ENCODE measurements around the gene TELO2.
"Not testable (repeated sequence)": the region's sequence is repeated elsewhere in the genome, so short reads cannot be mapped to it uniquely, and the experiment has no call there.

TELO2 gene

DNA sequence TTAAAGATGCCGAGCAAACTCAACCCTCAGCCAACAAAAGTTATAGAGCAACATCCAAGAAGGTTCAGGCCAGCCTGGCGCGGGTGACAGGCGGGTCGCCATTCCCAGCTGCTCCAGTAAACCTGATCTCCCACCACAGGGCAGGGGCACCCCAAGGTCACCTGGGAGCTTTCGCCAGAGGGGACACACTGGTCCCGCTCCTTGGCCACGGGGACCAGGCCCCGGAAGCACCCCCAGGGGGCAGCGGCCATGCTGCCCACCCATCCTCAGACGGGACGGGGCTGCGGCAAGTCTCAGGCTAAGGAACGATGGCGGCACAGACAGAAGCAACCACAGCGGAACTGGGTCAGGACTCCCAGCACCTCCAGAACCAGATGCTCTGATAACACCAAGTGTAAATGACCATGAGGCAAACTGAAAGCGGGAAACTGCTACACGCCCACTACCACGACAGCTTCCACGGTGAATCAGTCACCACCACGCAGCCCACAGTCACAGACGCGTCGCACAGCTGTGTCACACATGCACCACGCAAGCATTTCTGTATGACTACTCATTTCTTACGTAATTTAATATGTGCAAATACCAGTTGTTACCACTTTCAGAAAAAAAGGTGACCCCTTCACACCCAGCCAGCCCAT is 34.7 kb upstream of the TELO2 start:
- DNase-seq, result peak; percentile 8 to 13

DNA sequence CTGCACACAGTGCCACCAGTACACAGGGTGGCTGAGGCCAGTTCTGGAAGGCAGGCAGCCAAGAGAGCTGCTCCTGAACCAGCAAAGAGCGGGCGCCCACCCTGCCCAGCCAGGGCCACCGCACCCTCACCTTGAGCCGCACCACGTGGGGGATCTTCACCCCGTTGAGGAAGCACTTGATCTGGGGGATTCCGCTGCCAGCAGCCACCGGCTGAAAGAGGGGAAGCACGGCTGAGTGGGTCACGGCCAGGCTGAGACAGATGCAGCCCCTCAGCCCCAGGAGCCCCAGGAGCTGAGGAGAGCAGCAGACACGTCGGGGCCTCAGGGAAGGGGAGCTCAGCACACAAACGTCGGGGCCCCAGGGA is 34.2 kb upstream of the TELO2 start:
- no peak for DNase-seq

DNA sequence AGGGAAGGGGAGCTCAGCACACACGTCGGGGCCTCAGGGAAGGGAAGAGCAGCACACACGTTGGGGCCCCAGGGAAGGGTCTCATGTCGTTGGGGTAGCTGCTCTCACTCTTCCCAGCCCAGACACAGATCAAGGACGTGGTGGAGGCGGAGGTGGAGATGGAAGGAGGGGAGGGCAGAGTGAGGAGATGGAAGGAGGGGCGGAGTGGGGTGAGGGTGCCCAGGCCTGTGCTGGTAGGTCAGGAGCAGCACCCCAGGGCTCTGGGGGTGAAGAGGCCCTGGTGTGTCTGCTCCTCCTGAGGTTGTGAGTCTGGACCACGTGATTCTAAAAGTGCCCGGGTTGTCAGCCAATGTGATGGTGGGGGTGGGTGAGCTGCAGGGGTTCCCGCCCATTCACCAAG is 33.2 kb upstream of the TELO2 start:
- DNase-seq, result no peak

DNA sequence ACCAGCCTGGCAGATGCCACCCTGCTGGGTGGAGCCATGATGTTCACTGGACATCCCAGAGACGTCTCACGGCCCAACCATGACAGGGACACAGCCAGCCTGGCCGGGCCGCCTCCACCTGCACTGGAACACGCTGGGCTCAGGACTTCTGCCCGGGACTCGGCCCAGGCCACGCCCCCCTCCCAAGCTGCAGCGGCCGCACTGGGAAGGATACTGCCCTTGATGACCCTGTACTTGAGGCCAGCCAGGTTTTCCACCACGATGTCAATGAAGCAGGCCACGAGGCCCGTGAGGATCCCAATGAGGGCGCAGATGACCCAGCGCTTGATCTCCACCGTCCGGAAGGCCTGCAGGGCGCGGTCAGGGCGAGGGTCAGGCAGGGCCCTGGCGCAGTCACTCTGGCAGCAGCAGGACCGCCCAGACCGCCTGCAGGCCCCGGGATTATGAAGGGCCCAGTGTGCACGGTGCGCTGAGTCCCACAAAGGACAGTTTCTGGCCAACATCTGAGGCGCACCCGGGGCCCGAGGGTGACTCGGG is 32.5 kb upstream of the TELO2 start:
- no peak for DNase-seq

DNA sequence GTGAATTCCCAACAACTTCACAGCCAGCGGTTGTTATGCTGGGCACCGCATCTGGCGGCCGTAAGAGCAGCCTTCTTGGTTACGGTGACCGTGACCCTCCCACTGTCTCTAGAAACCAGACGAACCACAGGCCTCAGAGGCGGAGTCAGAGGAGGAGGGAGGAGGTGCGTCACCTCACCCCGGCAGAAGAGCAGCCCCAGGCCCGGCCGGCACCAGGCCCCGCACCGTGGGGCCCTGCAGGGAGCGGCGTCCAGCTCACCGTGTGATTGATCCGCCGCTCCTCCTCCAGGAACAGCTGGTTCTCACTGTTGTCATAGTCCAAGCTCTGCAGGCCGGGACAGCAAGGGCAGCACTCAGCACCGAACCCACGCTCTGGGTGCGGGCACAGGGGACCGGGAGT is 32.0 kb upstream of the TELO2 start:
- DNase-seq, result no peak

DNA sequence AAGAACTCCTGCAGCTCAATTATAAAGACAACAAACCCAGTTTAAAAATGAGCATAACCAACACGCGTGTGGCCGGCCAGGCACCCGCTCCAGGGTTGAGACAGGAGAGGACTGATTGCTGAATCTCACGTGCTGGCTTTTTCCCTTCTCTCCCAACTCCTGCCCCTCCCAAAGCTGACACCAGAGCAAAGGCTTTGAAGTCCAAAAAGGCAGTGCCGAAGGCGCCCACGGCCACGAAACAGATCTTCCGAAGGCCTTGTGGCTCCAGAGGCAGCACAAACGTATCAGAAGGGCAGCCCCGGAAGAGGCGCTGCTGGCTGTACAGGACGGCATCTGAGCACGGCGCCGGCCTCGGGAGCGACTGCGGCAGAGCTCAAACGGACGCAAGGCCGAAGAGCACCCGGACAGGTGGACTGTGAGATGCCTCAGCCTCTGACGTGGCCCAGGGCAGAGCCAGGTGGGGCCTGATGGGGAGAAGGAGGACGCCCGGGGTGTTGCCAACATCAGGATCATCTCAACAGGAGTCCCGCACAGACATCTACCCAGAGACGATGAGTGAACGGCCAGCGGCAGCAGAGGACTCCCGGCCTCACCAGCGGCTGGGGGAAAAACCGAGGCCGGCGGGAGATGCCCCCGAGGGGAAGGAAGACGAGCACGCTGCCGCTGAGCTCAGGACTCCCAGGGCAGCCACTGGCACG is 28.8 kb upstream of the TELO2 start:
- DNase-seq, result no peak

DNA sequence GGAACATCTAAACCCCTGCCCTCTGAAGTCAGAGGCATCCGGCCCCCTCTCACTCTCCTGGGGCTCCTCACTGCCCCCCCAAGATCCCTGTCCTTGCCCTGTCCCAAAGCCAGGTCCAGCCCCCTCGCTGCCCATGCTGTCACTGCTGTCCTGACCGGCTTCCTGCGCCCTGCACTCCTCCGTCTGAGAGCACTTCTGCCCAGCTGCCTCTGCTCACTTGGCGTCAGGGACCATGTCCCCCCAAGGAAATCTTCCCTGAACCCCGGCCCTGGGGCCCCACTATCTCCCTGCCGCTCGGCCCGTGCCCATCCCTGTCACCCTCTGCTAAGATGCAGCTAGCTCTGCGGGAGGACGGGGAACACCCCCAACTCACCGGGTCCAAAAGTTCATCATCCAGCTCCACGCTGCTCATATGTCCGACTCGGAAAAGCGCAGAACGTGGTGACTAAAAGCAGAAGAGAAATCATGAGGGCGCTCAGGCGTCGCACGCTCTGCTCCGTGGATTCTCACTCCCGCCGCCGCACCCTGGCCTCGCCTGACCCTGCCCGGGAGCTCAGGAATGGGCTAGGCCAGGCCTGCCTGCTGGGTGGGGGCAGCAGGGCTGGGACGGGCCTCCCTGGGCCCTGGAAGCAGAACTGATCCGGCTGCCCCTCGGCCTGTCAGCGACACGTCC is 28.1 kb upstream of the TELO2 start:
- no peak for DNase-seq

DNA sequence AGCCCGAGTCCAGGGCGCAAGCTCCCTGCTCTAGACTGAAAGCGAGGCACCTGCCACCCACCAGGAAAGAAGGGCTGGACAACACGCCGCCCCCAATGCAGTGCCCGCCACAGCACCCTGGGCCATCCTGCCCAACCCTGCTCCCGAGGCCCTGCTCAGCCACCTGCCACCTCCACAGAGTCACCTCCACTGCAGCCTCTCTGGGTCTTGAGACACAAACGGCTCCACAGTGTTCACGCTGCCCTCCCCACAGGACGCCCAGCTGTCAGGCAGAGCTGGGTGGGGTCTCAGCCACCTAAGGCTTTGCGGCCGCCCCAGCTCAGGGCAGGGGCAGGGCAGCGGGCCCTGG is 27.6 kb upstream of the TELO2 start:
- no peak for DNase-seq

DNA sequence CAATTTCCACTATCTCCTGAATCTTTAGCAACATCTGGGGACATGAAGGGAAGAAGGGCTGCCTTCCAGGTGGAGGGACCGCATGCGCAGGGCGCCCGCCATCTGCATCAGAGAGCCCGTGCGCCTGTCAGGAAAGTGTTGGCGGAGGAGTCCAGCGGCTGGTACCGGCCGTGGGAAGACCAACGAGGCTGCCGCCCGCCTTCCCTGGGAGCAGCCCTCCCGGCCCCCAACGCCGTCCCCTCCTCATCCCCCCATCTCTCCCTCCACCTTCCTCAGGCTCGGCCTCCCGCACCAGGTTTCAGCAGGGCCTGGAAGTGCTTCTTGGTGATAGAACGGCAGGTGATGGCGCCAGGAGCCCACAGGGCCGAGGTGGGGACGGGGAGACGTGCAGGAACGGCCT is 27.1 kb upstream of the TELO2 start:
- DNase-seq, result no peak

DNA sequence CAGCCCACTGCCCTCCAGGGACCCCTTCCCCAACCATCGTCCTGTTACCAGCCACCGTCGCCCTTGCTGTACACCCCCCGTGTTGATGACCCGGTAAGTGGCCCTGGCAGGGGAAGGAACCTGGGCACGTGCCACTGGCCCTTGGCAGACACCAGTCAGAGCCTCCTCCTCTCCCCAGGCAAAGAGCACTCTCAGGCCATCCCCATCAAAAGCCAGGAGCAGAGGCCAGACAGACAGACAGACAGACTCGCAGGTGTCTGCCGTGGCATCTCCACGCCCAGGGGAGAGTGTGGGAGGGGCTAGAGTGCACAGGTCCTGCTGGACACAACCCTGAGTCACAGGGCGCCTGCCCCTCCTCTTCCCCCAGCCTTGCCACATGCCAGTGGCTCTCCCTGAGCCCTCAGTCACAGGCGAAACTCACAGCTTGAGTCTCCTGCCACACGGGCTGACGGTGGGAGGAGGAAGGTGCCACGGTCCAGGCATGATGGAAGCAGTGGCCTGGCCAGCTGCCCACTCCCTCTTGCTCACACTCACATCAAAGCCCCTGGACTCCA is 26.1 kb upstream of the TELO2 start:
- no peak for DNase-seq

DNA sequence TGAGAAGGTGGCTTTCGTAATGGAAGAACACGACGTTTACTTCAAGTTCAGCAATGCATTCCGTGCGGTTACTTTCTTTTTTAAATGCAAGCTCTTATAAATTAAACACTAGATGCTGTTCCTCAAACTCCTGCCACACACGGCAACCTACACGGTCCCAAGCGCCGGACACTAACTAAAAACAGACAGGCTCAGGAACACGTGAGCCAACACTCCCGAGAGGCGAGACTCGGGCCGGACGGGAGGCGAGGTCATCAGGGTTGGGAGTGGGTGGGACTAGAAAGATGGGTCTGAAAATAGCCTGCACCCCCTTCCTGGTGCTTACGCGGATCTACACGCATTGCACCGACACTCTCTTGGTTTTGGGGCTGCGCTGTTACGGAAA is 24.7 kb upstream of the TELO2 start:
- no peak for DNase-seq

DNA sequence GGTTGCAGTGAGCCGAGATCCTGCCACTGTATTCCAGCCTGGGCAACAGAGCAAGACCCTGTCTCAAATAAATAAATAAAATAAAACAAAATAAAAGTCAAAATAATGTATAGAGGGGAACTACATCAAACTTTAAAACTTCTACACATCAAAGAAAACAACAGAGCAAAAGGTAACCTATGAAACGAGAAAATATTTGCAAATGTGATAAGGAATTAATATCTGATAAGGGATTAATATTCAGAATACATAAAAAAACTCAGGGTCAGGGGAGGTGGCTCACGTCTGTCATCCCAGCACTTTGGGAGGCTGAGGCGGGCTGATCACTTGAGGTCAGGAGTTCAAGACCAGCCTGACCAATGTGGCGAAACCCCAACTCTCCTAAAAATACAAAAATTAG is 24.0 kb upstream of the TELO2 start:
- DNase-seq, result not testable (repeated sequence)

DNA sequence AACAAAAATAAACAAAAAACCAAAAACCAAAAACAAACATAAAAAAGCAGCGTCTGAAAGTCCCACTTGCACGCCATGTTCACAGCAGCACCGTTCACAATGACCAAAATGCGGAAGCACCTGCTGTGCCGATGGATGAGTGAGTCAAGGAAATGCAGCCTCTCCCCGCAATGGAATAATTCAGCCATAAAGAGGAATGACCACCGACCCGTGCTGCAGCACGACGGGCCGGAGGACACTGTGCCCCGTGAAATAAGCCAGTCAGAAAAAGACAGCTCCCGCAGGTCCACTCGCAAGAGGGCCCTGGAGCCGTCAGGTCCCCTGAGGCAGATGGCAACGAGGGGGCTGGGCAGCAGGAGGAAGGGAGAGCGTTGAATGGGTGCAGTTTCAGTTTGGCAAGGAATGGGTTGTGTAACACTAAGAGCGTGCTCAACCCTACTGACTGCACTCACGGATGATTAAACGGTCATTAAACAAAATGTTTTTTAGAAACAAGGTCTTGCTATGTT is 23.4 kb upstream of the TELO2 start:
- DNase-seq, result no peak

DNA sequence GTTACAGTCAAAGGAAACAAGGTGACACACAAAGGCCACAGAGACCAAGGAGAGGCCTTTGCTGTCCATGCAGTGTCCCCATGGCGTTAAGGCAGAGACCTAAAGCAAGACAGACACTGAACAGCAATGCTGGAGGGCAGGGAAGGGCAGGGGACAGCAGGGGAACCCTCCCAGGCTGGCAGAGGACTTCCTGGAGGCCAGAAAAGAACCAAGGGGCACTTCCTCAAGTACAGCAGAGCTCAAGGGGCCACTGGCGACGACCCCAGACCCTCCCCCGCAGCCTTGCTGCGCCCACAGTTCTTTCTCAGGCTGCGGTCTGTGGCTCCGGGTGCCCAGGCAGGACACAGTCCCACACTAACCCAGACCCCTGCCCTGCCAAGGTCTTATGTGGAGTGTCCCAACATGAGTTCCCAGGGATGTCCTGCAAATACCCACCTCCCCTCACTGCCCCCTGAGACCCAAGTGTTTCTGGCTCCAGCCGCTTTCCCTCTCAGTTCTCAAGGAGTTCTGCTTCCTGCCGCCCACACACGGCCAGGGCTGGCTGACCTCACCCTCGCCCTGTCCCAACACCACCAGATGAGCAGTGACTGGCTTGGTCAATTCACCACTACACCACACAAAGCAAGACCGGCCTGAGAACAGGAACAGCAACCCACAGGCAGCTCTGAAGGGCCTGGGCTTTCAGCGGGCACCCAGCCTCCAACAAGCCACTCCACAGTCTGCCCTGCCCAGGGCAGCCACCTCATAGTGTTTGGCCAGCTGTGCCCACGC is 22.5 kb upstream of the TELO2 start:
- DNase-seq, result no peak

DNA sequence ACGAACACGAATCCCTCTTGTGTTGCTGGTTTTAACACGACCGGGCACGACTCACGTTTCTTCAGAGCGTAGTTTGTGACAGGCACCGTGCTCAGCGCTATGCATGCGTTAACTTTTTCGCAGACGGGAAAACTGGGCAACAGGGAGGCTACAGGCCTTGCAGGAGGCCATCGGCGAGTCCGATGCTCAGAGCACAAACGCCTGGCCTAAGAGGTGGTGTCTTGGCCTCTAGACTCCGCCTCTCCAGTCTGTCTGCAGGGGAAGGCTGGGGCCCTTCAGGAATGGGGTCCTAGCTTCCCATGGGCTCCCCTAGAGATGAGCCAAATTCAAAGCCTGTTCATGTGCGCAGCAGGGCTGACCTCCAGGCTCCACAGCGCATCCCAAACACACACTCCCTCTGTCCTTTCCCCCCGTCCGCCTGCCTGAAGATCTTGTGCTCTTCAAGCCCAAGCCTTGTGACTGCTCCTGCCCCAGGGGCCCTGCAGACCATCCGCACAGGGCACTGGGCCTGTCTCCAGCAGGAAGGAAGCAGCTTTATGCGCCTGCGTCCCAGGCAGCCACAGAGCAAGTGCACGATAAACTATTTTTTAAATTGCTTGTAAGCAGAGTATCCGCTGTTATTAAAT is 21.5 kb upstream of the TELO2 start:
- no peak for DNase-seq

DNA sequence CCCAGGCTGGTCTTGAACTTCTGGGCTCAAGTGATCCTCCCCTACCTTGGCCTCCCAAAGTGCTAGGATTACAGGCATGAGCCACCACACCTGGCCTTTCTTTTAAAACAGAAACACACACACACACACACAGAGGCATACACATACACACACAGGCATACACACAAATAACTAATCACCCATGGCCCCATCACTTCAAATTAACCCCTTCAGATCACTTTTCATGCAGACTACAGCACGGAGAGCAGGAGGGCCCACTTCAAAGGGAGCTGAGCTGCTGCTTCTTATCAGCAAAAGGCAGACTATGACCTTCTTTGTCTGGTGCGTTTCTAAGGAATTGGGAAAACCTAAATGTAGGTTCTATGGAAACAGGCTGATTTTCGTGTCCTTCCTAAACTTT is 20.2 kb upstream of the TELO2 start:
- DNase-seq, result no peak

DNA sequence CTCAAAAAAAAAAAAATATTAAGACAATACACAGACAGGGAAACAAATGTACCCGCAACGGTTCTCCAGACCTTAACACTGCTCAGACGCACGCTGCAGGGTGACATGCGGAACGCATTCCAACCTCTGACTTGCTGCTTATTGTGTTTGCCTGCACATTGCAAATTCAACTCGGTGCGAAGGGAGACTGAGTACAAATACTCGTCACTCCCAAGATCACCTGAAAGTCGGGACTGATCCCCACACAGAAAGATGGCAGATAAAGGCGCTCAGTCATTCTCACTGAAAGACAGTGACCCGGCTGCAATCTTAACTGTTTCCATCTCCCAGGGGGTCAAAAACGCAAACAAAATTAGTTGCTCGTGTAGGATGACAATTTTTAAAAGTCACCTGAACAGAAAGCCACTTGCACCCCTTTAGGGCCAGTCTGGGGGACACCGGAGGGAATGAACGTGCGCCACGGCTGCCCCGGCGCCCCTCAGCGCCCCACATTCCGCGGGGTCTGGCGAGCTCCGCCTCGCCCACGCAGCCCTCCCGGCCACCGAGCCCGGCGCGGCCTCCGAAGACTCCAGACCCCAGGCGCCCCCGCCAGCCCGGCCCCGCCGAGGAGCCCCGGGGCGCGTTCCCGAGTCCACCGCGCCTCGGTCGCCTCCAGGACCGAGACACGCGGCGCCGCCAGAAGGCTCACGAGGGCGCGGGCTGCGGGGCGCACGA is 18.9 kb upstream of the TELO2 start:
- no peak for DNase-seq

DNA sequence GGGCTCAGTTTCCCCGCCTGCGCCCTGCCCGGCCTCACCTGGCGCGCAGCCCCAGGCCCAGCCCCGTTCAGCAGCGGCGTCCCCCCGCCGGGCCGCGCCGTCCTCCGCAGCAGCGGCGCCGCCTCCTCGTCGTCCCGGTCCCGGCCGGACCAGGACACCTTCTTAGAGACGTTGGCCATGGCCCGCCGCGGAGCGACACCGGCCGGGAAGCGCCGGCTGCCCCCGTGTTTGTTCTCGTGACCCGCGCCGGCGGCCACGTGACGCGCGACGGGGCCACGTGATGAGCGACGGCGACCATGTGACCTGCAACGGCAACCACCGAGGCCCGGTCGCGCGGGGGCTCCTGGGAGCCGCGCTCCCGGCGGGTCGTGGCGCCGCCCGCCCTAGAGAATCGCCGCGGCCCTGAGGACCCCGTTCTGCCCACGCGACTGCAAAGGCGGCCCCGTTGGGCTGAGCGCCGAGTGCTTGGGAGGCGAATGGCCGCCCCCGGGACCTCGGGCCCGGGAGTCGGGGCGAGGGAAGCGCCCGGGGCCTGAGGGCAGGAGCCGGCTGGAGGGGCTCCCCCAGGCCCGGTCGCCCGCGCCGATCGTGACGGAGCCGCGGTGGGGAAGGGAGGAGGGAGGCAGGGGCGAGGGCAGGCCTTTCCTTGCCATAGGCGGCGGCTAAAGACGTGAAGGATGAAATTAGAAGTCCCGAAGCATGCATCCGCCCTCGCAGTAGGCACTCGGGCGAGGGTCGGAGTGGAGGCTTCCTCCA is 18.2 kb upstream of the TELO2 start, which contains the start of gene CLCN7:
Gene CLCN7, minus strand, starts transcription at position 233 of the 756 bp plus-strand sequence. Its CDS starts 54 bp downstream, at position 179.
- peak; percentile 86 to 87 for DNase-seq

DNA sequence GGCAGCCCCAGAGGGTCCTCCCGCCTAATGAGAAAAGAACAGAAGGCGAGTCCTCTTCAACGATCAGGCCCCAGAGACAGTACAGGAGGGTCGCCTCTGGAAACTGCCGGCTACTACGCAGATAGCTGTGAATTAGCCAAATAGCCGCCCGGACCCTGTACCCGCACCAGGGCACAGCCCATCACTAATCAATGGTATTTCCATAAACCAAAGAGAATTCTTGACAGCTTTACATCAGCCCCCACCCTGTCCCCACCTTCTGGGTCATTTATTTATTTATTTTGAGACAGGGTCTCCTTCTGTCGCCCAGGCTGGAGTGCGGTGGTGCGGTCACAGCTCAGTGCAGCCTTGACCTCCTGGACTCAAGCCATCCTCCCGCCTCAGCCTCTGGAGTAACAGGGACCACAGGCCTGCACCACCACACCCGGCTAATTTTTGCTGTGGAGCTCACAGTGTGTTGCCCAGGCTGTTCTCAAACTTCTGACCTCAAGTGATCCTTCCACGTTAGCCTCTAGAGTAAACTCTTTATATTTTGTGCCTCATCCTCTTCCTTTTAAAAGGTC is 17.5 kb upstream of the TELO2 start:
- DNase-seq, result no peak

DNA sequence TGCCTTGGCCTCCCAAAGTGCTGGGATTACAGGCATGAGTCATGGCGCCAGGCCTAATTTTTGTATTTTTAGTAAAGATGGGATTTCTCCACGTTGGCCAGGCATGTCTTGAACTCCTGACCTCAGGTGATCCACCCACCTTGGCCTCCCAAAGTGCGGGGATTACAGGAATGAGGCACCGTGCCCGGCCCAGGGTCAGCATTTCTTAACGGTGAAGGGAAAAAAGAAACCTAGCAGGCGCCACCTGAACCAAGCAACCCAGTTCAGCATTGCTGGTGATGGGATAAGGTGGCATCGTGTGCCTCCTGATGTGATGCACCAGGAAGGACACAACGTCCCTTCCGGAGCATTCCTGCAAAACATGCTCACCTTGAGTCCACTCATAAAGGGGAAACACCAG is 16.1 kb upstream of the TELO2 start:
- DNase-seq, result no peak

DNA sequence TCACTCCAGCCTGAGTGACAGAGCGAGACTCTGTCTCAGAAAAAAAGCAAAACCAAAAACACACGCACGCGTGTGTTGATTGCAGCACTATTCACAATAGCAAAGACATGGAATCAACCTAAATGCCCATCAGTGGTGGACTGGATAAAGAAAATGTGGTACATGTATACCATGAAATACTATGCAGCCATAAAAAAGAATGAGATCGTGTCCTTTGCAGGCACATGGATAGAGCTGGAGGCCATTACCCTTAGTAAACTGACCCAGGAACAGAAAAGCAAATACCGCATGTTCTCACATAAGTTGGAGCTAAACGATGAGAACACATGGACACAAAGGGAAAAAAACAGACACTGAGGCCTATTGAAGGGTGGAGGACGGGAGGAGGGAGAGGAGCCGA is 14.2 kb upstream of the TELO2 start:
- not testable (repeated sequence) for DNase-seq

Measured in stimulated activated CD4-positive, alpha-beta T cell treated with anti-CD3 and anti-CD28 coated beads, Interleukin-2, amount 100 ng/mL, for 48 hours (primary cell).